Measurements from ENCODE around the gene RTL10.

DNA sequence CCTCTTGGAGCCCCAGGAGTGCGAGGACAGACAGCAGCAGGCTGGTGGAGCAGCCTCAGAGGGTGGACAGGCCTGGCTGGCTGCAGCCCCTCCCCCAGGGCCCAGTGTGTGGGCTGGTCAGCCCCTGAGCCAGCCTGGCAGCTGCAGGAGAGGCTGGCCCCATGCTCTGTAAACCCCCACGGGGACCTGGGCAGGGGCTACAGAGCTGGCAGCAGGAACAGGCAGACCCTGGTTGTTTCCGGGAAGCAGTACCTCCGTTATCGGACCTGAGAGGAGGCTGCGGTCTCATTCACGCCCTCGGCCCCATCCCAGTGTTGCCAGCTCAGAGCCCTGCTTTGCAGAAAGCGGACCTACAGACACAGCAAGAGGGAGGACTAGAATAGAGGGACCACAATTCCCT, 48.4 kb upstream of the RTL10 start:
- TF ChIP-seq SP1 (IDR thresholded peaks at IDR 0.05): no peak
- no peak for TF ChIP-seq BHLHE40 (IDR thresholded peaks at IDR 0.05; ENCODE audit: borderline replicate concordance)
- TF ChIP-seq FOXK2 (IDR thresholded peaks at IDR 0.05): no peak
- TF ChIP-seq FOXM1 (IDR thresholded peaks at IDR 0.05; ENCODE audit: borderline replicate concordance): no peak
- no peak for TF ChIP-seq ELF4 (IDR thresholded peaks at IDR 0.05)
- TF ChIP-seq FOXA1 (IDR thresholded peaks at IDR 0.05): no peak
- TF ChIP-seq ZNF384 (IDR thresholded peaks at IDR 0.05): no peak
- TF ChIP-seq SUZ12 (IDR thresholded peaks at IDR 0.05): no peak
- no peak for TF ChIP-seq TARDBP (IDR thresholded peaks at IDR 0.05)
- no peak for TF ChIP-seq NFRKB (IDR thresholded peaks at IDR 0.05)
- TF ChIP-seq LEF1 (IDR thresholded peaks at IDR 0.05; ENCODE audit: borderline replicate concordance): no peak
- TF ChIP-seq, protein P1, sequence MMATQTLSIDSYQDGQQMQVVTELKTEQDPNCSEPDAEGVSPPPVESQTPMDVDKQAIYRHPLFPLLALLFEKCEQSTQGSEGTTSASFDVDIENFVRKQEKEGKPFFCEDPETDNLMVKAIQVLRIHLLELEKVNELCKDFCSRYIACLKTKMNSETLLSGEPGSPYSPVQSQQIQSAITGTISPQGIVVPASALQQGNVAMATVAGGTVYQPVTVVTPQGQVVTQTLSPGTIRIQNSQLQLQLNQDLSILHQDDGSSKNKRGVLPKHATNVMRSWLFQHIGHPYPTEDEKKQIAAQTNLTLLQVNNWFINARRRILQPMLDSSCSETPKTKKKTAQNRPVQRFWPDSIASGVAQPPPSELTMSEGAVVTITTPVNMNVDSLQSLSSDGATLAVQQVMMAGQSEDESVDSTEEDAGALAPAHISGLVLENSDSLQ (IDR thresholded peaks at IDR 0.05): no peak
- no peak for TF ChIP-seq HDGF (IDR thresholded peaks at IDR 0.05; ENCODE audit: borderline replicate concordance)
- TF ChIP-seq L3MBTL2 (conservative IDR thresholded peaks at IDR 0.05): no peak

All from HEK293T (cell line).